22Rv1 (cell line): ENCODE data around the gene ARL2.

Experiments used
- CTCF ChIP-seq: fragments of 450-650 bp; IDR thresholded peaks from 2 replicates; pipeline ENCODE4 v1.5.1; 2017; ENCODE audit warnings: mild to moderate bottlenecking
- ZFX ChIP-seq: fragments of 450-650 bp; IDR thresholded peaks from 2 replicates; pipeline ENCODE4 v1.6.1; 2017; ENCODE audit warnings: antibody characterized with exemption, borderline replicate concordance

- TF ChIP-seq CTCF (no peak), ZFX (no peak)
Observed at GRCh38 chr11:64999478-64999877, 14.5 kb upstream of the ARL2 start.
